HL-60/S4 treated with retinoic acid at 250 ng/mL for 4 days and 3 days (cell line): ENCODE measurements around the gene GNAZ.

Experiments used
- in situ Hi-C: fragments of 300-500 bp; cut with MboI; formaldehyde crosslinking; loops from 2 replicates; pipeline ENCODE4 v1.7.0; 2022; ENCODE audit warnings: low sequenced_read_pairs

Gene GNAZ

DNA sequence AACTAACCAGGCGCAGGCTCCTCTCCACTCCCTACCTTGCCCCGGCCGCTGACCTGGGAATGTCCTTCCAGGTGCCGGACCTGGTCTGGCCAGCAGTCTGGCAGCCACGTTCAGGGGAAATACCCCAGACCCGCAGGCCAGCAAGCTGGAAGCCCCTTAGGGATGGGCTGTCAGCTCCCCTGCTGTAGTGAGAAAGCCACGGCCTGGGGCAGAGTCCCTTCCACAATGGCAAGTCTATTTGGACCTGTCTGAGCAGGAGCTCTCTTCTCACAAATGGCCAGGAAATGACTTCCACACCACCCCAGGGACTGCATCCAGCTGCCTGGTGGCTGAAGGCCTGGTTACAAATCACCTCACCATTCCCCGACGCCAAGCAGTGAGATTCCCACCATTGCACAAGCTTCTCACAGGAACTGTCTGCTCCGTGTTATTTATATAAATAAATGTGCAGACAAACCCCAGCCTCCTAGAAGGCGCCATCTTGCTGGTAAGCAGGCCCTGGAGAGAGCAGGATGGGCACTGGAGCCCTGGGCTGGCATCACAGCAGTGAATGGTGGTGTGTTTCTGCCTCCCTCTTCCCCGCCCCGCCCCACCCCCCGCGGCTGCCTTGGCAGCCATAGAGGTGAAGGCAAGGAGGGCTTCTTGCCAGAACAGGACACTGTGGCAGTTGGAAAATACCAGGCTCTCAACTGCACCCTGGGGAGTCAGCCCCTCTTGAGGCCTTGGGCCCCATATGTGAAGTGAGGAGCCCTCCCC, 47.8 kb downstream of the GNAZ start:
- in situ Hi-C loops: no loop called here

- in situ Hi-C loops: no loop called here
These were observed 48.6 kb downstream of the GNAZ start for GRCh38 chr22:23118647-23119493.

- in situ Hi-C loops: loop anchor here (10.0 kb wide), 1 partner anchor 155 kb away; no protein-coding TSS in a partner anchor
These were observed 49.4 kb downstream of the GNAZ start for GRCh38 chr22:23119494-23120414.

DNA sequence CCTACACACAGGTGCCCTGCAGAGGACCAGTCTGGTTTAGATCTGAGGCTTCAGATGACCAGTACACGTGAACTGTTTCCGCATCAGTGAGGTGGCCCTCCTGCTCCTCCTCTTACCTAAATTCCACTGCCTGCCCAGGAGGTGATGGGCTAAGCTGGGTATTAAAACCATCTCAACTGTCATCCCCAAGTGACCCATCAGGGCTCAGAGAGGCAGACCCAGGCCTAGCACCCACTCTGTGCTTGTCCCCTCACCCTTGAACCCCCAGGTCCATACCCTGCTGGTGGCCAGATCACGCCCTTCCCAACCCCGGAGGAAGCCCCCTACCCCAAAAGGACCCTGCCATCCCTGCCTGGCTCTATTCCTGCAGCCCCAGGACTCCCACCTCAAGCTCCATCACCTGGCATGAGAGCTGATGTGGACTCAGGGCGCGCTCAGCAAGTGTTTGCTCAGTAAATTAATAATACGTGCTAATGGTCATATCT, 50.1 kb downstream of the GNAZ start:
- in situ Hi-C loops: loop anchor here (10.0 kb wide), 1 partner anchor 156 kb away; no protein-coding TSS in a partner anchor

DNA sequence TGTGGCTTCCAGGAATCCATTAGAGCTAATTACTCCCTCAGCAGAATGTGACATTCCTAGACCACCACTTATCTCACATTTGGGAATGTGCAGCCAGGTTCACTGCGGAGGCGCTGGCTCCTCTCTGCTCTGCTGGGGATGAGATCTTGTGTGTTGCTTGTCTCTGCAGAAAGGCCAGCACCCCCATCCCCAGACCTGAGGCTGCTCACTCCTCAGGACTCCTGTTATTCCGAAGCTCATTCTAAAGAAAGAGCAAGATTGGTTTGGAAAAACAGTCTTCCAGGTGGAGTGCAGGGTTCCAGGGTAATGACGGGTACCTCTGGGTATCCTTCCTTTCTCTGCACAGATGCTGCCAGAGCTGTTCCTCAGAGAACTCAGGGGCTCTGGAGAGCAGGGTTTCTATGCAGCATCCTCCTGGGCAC, 50.7 kb downstream of the GNAZ start:
- in situ Hi-C loops: loop anchor here (10.0 kb wide), 1 partner anchor 156 kb away; no protein-coding TSS in a partner anchor

GRCh38 chr22:23121424-23121823, 51.1 kb downstream of the GNAZ start:
- in situ Hi-C loops: loop anchor here (10.0 kb wide), 1 partner anchor 157 kb away; no protein-coding TSS in a partner anchor

- in situ Hi-C loops: loop anchor here (10.0 kb wide), 1 partner anchor 158 kb away; no protein-coding TSS in a partner anchor
These were observed 52.1 kb downstream of the GNAZ start for GRCh38 chr22:23122216-23122957.

- in situ Hi-C loops: loop anchor here (10.0 kb wide), 1 partner anchor 158 kb away; no protein-coding TSS in a partner anchor
These were observed 52.9 kb downstream of the GNAZ start for GRCh38 chr22:23122992-23123803.

DNA sequence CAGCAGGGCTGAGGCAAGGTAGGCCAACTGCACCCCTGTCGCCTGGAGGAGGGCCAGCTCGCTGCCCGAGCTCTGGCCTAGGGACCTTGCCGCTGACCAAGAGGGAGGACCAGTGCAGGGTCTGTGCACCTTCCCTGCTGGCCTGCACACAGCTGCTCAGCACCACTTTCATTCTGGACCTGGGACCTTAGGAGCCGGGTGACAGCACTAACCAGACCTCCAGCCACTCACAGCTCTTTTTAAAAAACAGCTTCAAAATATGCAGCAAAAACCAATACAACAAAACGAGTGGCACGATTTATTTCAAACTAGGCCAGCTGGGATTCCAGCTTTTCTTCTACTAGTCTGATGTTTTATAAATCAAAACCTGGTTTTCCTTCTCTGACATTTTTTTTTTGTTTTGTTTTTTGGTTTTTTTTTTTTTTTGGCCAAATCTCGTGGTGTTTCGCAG, 53.5 kb downstream of the GNAZ start:
- in situ Hi-C loops: loop anchor here (10.0 kb wide), 1 partner anchor 159 kb away; no protein-coding TSS in a partner anchor

DNA sequence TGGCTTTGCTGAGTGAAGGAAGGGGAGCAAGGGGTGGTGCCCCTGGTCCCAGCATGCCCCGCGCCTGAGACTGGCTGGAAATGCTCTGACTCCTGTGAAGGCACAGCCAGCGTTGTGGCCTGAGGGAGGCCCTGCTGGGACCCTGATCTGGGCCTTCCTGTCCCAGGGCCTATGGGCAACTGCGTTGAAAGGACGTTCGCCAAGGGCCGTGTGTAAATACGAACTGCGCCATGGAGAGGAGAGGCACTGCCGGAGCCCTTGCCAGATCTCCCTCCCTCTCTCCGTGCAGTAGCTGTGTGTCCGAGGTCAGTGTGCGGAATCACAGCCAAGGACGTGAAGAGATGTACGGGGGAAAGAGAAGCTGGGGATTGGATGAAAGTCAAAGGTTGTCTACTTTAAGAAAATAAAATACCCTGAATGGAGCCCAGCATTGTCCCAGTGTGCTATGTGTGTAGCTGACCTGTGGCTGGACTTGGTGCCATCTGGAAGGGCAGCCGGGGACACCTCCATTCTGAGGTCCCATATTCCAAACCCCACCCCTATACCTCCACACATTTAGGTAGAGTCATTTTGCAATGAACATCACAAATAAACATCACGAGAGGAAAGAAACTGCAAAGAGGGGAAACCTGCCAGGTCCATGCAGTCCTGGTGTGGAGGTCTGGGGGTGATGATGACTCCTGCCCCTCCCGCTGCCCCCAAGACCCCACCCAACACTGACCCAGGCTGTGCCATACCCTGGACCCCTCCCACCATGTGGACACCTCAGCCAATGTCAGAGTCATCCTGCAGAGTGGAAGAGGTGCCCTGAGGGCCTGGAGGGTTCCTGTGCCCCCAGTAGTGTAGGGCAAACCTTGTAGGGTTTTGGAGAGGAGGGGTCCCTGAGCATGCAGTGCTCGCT, 54.5 kb downstream of the GNAZ start:
- in situ Hi-C loops: loop anchor here (10.0 kb wide), 1 partner anchor 160 kb away; no protein-coding TSS in a partner anchor

- in situ Hi-C loops: loop anchor here (10.0 kb wide), 1 partner anchor 161 kb away; no protein-coding TSS in a partner anchor
These were observed 55.3 kb downstream of the GNAZ start for GRCh38 chr22:23125512-23126103.

- in situ Hi-C loops: loop anchor here (10.0 kb wide), 1 partner anchor 162 kb away; no protein-coding TSS in a partner anchor
These were observed 56.1 kb downstream of the GNAZ start for GRCh38 chr22:23126165-23127054.

DNA sequence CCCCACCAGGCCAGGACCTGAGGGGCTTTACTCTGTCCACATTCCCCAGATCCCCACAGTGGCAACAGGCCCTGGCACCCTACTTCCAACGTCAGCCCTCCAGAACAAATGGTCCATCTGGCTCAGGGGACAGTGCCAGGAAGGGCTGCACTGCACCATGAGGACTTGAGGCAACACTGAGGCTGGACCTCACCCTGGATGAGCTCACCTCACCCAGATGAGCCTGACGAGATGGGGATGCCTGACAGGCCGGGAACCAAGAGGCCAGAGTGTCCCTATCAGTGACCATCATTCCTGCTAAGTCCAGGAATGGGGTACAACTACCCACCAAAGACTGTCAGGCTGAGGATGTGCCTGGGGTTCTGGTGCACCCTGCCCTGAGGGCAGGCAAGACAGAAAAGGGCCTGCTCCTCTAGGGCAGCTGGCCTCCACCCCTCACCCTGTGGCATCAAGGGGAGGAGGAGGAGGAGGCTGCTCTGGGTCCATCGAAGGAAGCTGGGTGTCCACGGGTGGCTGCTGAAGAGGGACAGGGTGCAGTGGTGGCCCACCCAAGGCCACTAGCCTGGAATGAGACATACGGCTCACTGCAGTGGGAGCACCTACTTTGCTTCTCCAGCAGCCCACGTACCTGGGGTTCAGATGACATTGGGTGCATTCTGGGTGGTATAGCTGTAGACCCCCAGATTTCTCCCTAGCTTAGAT, 56.9 kb downstream of the GNAZ start:
- in situ Hi-C loops: loop anchor here (10.0 kb wide), 1 partner anchor 162 kb away; no protein-coding TSS in a partner anchor

DNA sequence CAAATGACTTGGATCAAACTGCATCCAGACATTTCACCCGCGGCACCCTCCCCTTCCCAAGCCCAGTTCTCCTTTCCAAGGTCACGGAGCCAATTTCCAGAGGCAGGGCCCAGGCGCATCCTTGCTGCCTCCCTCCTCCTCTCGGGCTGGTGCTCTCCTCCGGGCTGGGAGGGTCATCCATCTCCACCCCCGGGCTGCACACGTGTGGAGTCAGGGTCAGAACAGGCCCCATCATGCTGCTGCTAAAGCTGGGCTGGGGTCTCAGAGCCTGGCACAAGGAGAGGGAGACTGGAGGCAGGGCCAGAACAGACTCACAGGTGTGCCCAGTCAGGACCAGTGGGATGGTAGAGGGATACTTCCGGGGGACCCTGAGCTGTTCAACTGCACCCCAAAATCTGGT, 57.5 kb downstream of the GNAZ start:
- in situ Hi-C loops: loop anchor here (10.0 kb wide), 1 partner anchor 163 kb away; no protein-coding TSS in a partner anchor
